Stimulated activated CD4-positive, alpha-beta T cell treated with anti-CD3 and anti-CD28 coated beads, Interleukin-2, amount 100 ng/mL, for 4 hours (primary cell): ENCODE measurements around the gene WNT8A.

Experiments used
- DNase-seq: peaks from one replicate; pipeline ENCODE4 v3.0.0-alpha.2; 2020; ENCODE audit warnings: low read depth

WNT8A gene

GRCh38 chr5:138140268-138140667 is 56.4 kb downstream of the WNT8A start:
- no peak for DNase-seq
